NCI-H345 (cell line): ENCODE measurements around the gene MXRA5.
"Not testable (repeated sequence)": the region's sequence is repeated elsewhere in the genome, so short reads cannot be mapped to it uniquely, and the experiment has no call there.

Experiments used
- DNase-seq: peaks from one replicate; lab custom pipeline; 2025; lab: John Stamatoyannopoulos, UW

MXRA5 gene, protein sequence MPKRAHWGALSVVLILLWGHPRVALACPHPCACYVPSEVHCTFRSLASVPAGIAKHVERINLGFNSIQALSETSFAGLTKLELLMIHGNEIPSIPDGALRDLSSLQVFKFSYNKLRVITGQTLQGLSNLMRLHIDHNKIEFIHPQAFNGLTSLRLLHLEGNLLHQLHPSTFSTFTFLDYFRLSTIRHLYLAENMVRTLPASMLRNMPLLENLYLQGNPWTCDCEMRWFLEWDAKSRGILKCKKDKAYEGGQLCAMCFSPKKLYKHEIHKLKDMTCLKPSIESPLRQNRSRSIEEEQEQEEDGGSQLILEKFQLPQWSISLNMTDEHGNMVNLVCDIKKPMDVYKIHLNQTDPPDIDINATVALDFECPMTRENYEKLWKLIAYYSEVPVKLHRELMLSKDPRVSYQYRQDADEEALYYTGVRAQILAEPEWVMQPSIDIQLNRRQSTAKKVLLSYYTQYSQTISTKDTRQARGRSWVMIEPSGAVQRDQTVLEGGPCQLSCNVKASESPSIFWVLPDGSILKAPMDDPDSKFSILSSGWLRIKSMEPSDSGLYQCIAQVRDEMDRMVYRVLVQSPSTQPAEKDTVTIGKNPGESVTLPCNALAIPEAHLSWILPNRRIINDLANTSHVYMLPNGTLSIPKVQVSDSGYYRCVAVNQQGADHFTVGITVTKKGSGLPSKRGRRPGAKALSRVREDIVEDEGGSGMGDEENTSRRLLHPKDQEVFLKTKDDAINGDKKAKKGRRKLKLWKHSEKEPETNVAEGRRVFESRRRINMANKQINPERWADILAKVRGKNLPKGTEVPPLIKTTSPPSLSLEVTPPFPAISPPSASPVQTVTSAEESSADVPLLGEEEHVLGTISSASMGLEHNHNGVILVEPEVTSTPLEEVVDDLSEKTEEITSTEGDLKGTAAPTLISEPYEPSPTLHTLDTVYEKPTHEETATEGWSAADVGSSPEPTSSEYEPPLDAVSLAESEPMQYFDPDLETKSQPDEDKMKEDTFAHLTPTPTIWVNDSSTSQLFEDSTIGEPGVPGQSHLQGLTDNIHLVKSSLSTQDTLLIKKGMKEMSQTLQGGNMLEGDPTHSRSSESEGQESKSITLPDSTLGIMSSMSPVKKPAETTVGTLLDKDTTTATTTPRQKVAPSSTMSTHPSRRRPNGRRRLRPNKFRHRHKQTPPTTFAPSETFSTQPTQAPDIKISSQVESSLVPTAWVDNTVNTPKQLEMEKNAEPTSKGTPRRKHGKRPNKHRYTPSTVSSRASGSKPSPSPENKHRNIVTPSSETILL (N-terminal part only)

GRCh38 chrX:3346501-3347259 lies at the start of gene MXRA5:
Gene MXRA5 (minus strand): TSS chrX:3346652. CDS start chrX:3343833, 2,819 bp downstream.
- DNase-seq = peak; percentile 33

DNA sequence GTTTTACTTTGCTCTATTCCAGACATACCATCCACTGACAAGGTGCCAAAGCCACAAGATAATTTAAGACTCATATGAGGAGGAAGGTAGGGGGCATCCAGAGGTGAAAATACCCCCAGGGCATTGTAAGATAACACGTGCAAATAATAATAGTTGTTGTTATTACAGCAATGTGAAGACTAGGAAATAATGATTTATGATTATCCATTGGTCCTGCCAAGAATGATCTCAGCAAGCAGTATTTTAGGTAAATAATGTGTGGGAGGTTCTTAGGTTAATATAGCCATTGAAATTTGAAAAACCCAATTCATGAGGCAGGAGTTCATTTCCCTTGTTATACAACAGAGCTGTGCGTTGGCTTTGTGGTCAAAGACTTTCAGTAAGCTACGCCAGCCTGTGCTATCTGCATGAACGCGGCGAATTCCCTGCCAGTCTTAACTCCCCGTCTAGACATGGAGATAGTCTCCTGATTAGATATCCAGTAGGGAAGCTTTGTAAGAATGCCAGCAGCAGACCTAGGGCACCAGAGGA lies 47.2 kb upstream of the MXRA5 start:
- no peak for DNase-seq

- DNase-seq = no peak
Observed at GRCh38 chrX:3393178-3393577, 46.7 kb upstream of the MXRA5 start.

- no peak for DNase-seq
Observed at GRCh38 chrX:3388457-3388856, 42.0 kb upstream of the MXRA5 start.

DNA sequence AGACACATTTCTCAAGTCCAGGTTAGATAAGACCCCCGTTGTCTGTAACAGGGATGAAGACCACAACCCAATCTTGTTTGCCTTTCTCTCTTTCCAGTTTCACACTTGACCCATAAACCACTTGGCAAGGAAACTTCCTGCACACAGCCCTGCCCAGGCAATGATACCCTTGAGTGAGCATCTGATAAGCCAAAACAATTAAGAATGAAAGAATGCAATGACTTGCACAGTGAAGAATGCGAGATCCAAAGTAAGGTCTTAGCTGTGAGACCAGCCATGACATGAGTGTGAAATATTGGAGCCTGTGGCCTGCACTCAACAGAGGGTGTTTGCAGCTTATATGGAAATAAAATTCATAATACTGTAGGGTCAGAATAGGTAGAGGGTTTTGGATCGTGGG lies 37.9 kb upstream of the MXRA5 start:
- DNase-seq = no peak

GRCh38 chrX:3380603-3381002 lies 34.2 kb upstream of the MXRA5 start:
- DNase-seq = no peak

GRCh38 chrX:3379111-3379510 lies 32.7 kb upstream of the MXRA5 start:
- no peak for DNase-seq

- DNase-seq = no peak
Observed at GRCh38 chrX:3378156-3378555, 31.7 kb upstream of the MXRA5 start.

DNA sequence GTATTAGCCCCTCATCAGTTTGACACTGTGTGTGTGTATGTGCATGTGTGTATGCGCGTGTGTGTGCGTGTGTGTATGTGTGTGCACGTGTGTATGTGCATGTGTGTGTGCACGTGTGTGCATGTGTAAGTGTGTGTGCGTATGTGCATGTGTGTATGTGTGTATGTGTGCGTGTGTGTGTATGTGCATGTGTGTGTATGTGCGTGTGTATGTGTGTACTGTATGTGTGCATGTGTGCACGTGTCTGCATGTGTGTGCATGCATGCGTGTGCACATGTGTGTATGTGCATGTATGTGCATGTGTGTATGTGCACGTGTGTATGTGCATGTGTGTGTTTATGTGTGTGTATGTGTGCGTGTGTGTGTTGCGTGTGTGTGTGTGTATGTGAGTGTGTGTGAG lies 31.1 kb upstream of the MXRA5 start:
- DNase-seq = no peak

DNA sequence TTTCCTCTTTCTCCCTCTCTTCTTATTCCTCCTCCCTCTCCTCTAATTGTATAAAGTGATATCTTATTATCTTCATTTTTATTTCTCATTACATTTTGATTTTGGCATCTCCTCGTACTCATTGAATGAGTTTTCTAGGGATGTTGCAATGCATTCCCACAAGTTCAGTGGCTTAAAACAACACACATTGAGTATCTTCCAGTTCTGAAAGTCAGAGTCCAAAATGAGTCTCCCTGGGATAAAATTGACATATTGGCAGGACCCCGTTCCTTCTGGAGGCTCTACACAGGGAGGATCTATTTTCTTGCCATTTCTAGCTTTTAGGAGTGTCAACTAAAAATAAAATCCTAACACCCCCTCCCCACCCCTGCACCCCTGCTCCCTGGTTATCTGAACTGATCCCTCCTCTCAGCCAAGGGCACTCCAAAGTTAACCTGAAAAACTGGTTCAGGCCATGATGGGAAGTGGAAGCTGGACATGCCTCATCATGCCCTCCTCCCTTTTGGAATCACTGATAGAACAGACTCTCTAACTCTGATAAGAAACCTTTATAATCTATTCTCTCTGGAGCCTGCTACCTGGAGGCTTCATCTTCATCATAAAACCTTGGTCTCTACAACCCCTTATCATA lies 29.5 kb upstream of the MXRA5 start:
- DNase-seq = not testable (repeated sequence)

GRCh38 chrX:3374108-3374800 lies 27.8 kb upstream of the MXRA5 start:
- no peak for DNase-seq

DNA sequence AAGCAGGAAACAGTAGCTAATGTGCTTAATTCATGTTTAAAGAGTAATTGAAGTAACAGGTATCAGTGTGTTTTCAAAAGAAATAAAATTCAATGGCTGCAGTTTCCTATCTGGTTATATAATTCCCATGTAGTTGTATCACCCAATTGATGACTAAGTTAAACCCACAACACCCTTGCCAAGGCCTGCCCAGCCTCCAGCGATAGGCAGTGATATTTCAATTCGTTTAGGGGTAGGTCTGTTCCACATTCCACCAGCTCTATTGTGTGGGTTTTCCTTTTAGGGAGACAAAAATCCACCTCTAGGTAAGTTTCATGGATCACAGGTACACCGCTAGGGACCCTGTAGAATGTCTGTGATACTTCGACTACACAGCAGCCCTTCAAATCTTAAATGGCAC lies 24.7 kb upstream of the MXRA5 start:
- DNase-seq = no peak

GRCh38 chrX:3370656-3371055 lies 24.2 kb upstream of the MXRA5 start:
- no peak for DNase-seq

DNA sequence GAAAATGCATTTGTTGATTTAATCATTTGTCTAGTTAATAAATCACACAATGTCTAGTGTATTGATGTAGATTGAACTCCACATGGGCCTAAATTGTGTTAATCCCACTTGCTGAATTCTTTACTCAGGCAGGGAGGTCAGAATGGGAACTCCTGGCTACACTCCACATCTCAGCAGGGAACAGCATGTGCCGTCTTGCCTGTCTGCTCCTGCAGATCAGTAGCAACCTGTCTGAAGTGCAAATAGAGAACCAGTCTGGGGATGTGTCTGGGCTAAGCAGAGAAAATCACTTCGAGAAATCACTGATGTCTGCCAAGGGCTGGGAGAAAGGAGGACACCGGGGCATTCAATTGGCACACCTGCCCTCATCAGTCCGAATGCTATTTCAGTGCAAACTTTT lies 16.5 kb upstream of the MXRA5 start:
- DNase-seq = peak; percentile 46

- no peak for DNase-seq
Observed at GRCh38 chrX:3360881-3361280, 14.4 kb upstream of the MXRA5 start.

DNA sequence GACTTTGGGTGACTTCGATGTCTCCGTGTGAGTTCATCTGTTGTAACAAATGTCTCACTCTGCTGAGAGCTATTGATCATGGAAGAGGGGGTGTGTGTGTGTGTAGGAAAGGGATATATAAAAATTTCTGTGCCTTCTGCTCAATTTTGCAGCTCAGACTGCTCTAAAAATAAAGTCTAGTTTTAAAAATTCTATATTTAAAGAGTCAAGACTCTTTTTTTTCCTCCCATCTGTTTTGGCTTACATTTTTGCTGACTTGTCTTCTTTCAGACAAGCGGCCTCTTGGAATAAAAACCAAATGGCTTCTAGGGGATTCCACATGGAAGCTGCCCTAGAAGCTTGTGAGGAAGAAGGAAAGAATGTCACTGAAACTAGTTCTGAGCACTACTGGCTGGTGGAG lies 6.3 kb upstream of the MXRA5 start:
- not testable (repeated sequence) for DNase-seq

DNA sequence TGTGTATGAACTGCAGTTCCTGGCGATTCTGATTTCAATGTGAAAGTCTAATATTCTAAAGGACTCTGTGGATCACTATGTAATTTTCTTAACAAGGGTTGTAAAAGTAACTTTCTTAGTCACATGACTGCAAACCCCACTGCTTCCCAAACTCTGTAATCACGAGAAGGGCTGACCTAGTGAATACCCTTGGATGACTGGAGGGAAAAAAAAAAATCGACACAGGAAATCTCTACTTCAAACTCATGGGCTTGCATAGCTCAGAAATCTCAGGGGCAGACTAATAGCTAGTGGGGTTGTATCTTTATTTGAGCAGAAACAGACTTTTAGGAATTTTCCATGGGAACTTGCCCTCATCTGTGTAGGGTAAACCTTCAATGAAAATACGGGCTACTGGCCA lies 4.8 kb upstream of the MXRA5 start:
- DNase-seq = no peak

- DNase-seq = no peak
Observed at GRCh38 chrX:3348191-3348590, 1.7 kb upstream of the MXRA5 start.

DNA sequence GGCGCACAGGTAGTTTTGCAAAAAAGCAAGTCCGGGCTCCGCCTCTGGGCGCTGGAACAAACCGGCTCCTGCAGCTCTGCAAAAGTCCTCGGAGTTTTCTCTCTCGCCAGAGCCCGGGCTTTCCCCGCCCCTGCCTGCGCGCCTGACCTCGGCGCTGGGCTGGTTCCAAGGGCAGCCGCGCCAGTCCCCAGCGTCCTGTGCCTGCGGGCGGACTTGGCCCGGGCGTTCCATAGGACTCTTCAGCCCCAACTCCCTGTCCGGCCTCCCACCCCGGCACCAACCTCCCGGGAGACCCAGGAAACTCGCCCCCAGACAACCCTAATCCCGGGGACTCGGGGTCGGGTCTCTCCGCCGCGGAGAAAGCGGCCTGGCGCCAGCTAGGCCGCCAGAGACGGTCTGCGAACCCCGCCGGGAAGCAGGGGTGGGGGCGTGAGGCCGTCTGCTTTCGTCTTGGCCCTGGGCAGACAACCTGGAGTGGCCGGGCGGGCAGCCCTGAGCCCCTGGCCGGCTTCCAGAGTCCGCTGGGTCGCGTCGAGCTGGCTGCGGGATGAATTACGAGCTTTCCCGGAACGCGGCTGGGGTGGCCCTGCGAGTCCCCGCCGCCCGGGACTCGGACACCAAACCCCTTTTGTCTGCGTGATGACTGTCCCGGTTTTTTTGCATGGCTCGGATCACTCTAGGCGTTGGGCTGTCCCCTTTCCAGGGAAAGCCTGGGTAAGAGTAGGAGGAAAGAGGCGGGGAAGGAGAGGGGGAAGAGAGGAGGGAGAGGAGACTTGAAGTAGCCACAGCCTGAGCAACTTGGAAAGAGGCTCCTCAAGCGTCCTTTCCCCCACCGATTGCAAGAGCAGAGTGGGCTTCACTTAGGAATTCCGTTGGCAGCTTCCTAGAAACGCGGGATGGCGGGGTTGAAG lies 916 bp downstream of the MXRA5 start:
- DNase-seq = peak; percentile 1
